ENCODE results near the gene B3GNT5. TPM values are rescaled to one million over a fixed set of nuclear protein-coding genes. Genes with fewer than 3 reads are reported as not detected.
"Not testable (repeated sequence)": the region's sequence is repeated elsewhere in the genome, so short reads cannot be mapped to it uniquely, and the experiment has no call there.

B3GNT5 gene
- total and polyA plus RNA-seq, 4 donors, result 11.0 to 25.7 (median 20.6) TPM

DNA sequence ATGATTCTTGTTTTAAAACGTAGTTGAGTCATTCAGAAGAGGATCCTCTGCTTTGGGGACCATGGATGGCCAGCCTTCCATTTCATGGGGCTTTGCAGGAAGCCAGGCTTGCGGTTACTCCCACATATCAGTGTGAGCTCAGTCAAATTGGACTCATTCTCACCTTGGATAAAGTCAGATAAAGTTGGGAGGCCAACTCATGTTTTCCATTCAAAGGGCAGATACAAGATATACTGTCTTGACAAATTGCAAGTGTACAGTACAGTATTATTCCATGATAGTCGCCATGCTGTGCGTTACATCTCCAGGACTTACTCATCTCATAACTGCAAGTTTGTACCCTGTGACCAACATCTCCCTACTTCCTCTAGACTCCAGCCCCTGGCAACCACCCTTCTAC lies 25.5 kb upstream of the B3GNT5 start:
- no peaks in the 10 kb centered on the region for H3K9me3 ChIP-seq (ENCODE audit: control insufficient read depth, insufficient read depth, low read length)
- H3K36me3 ChIP-seq (ENCODE audit: control insufficient read depth, insufficient read depth, low read length), result no peaks in the 10 kb centered on the region
- no peaks in the 10 kb centered on the region for H3K27me3 ChIP-seq (ENCODE audit: control insufficient read depth, insufficient read depth, low read length)
- DNase-seq (ENCODE audit: low read depth in 4 of 6, low spot score in 6 of 6), result no peak
- H3K4me3 ChIP-seq (ENCODE audit: low read depth, low read length), result no peak overlapping the region
- no peaks in the 10 kb centered on the region for H3K4me1 ChIP-seq (ENCODE audit: control insufficient read depth, insufficient read depth, low read length)
- WGBS (ENCODE audit: insufficient coverage), result 83% methylated on average over 3 of the region's 4 CpGs
- no peak overlapping the region for H3K27ac ChIP-seq (ENCODE audit: low read depth, low read length)

GRCh38 chr3:183229178-183229577 lies 23.9 kb upstream of the B3GNT5 start:
- Histone ChIP-seq H3K9me3 (ENCODE audit: control insufficient read depth, insufficient read depth, low read length) (no peaks in the 10 kb centered on the region), H3K27ac (ENCODE audit: low read depth, low read length) (no peak overlapping the region), H3K36me3 (ENCODE audit: control insufficient read depth, insufficient read depth, low read length) (no peaks in the 10 kb centered on the region), H3K4me3 (ENCODE audit: low read depth, low read length) (no peak overlapping the region), H3K27me3 (ENCODE audit: control insufficient read depth, insufficient read depth, low read length) (no peaks in the 10 kb centered on the region), H3K4me1 (ENCODE audit: control insufficient read depth, insufficient read depth, low read length) (no peaks in the 10 kb centered on the region)
- WGBS (ENCODE audit: insufficient coverage), result no CpG with 5 or more reads among the region's 1 CpG
- DNase-seq (ENCODE audit: low read depth in 4 of 6, low spot score in 6 of 6), result no peak

DNA sequence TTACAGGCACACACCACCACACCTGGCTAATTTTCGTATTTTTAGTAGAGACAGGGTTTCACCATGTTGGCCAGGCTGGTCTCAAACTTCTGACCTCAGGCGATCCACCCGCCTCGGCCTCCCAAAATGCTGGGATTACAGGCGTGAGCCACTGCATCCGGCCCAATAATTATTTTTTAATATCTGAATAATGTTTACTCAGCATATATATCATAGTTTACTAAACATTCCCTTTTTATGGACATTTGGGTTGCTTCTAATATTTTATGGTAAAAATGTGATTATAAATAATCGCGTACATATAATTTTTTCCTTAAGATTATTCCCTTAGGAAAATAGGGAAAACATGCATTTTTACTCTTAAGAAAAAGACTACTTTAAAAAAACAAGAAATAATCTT lies 22.8 kb upstream of the B3GNT5 start:
- H3K9me3 ChIP-seq (ENCODE audit: control insufficient read depth, insufficient read depth, low read length); H3K27me3 ChIP-seq (ENCODE audit: control insufficient read depth, insufficient read depth, low read length); H3K36me3 ChIP-seq (ENCODE audit: control insufficient read depth, insufficient read depth, low read length); H3K4me1 ChIP-seq (ENCODE audit: control insufficient read depth, insufficient read depth, low read length); H3K27ac ChIP-seq (ENCODE audit: low read depth, low read length); DNase-seq (ENCODE audit: low read depth in 4 of 6, low spot score in 6 of 6); H3K4me3 ChIP-seq (ENCODE audit: low read depth, low read length): not testable (repeated sequence)
- WGBS (ENCODE audit: insufficient coverage), result 100% methylated on average over 1 of the region's 8 CpGs

- Histone ChIP-seq H3K36me3 (ENCODE audit: control insufficient read depth, insufficient read depth, low read length) (no peaks in the 10 kb centered on the region), H3K4me3 (ENCODE audit: low read depth, low read length) (no peak overlapping the region), H3K9me3 (ENCODE audit: control insufficient read depth, insufficient read depth, low read length) (no peaks in the 10 kb centered on the region), H3K27me3 (ENCODE audit: control insufficient read depth, insufficient read depth, low read length) (no peaks in the 10 kb centered on the region), H3K27ac (ENCODE audit: low read depth, low read length) (no peak overlapping the region), H3K4me1 (ENCODE audit: control insufficient read depth, insufficient read depth, low read length) (no peaks in the 10 kb centered on the region)
- WGBS (ENCODE audit: insufficient coverage), result no CpG with 5 or more reads among the region's 3 CpGs
- no peak for DNase-seq (ENCODE audit: low read depth in 4 of 6, low spot score in 6 of 6)
Observed at GRCh38 chr3:183230826-183231225, 22.2 kb upstream of the B3GNT5 start.

DNA sequence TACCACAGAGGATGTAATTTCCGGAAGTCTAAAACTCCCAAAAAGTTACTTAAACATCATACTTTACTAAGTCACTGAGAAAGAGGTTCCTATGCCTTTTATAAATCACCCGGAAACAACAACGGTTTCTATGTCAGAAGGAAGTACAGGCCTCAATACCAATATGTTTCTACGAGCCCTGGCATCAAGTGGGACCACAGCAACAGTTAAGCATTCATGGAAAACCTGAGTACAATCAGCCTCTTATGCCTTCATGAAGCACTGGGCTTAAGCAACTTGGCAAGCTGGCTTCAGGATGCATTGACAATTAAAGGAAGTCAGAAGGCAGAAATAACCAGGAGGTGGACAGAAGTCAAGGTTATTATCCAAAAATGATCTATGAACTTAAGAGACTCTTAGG lies 19.1 kb upstream of the B3GNT5 start:
- H3K36me3 ChIP-seq (ENCODE audit: control insufficient read depth, insufficient read depth, low read length), result no peaks in the 10 kb centered on the region
- peak in 5 of 6 donors; percentile 29 to 81 (median 61) for DNase-seq (ENCODE audit: low read depth in 4 of 6, low spot score in 6 of 6)
- H3K4me1 ChIP-seq (ENCODE audit: control insufficient read depth, insufficient read depth, low read length), result no peaks in the 10 kb centered on the region
- peak overlapping the region; percentile 52 for H3K27ac ChIP-seq (ENCODE audit: low read depth, low read length)
- no peaks in the 10 kb centered on the region for H3K9me3 ChIP-seq (ENCODE audit: control insufficient read depth, insufficient read depth, low read length)
- no peak overlapping the region for H3K4me3 ChIP-seq (ENCODE audit: low read depth, low read length)
- WGBS (ENCODE audit: insufficient coverage), result 50% methylated on average over 2 of the region's 4 CpGs
- no peaks in the 10 kb centered on the region for H3K27me3 ChIP-seq (ENCODE audit: control insufficient read depth, insufficient read depth, low read length)

- no peaks in the 10 kb centered on the region for H3K27me3 ChIP-seq (ENCODE audit: control insufficient read depth, insufficient read depth, low read length)
- no peak overlapping the region for H3K27ac ChIP-seq (ENCODE audit: low read depth, low read length)
- no peaks in the 10 kb centered on the region for H3K4me1 ChIP-seq (ENCODE audit: control insufficient read depth, insufficient read depth, low read length)
- peaks cover 8% of the 10 kb centered on the region for H3K9me3 ChIP-seq (ENCODE audit: control insufficient read depth, insufficient read depth, low read length)
- no peaks in the 10 kb centered on the region for H3K36me3 ChIP-seq (ENCODE audit: control insufficient read depth, insufficient read depth, low read length)
- no peak overlapping the region for H3K4me3 ChIP-seq (ENCODE audit: low read depth, low read length)
- 95% methylated on average over 4 of the region's 5 CpGs for WGBS (ENCODE audit: insufficient coverage)
- DNase-seq (ENCODE audit: low read depth in 4 of 6, low spot score in 6 of 6), result no peak
Observed at GRCh38 chr3:183239046-183239445, 14.0 kb upstream of the B3GNT5 start.

GRCh38 chr3:183242431-183242830 lies 10.6 kb upstream of the B3GNT5 start:
- H3K4me3 ChIP-seq (ENCODE audit: low read depth, low read length), result no peak overlapping the region
- 75% methylated on average over 1 of the region's 1 CpG for WGBS (ENCODE audit: insufficient coverage)
- H3K27ac ChIP-seq (ENCODE audit: low read depth, low read length), result no peak overlapping the region
- H3K36me3 ChIP-seq (ENCODE audit: control insufficient read depth, insufficient read depth, low read length), result no peaks in the 10 kb centered on the region
- H3K9me3 ChIP-seq (ENCODE audit: control insufficient read depth, insufficient read depth, low read length), result peaks cover 8% of the 10 kb centered on the region
- DNase-seq (ENCODE audit: low read depth in 4 of 6, low spot score in 6 of 6), result no peak
- H3K4me1 ChIP-seq (ENCODE audit: control insufficient read depth, insufficient read depth, low read length), result no peaks in the 10 kb centered on the region
- H3K27me3 ChIP-seq (ENCODE audit: control insufficient read depth, insufficient read depth, low read length), result no peaks in the 10 kb centered on the region

DNA sequence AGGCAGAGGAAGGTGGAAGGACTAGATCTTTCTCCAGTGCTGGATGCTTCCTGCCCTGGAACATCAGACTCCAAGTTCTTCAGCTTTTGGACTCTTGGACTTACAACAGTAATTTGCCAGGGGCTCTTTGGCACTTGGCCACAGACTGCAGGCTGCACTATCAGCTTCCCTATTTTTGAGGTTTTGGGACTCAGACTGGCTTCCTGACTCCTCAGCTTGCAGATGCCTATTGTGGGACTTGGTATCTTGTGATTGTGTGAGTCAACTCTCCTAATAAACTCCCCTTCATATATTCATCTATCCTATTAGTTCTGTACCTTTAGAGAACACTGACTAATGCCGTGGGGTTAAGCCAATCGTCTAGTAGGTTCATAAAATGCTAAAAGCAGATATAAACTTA lies 8.8 kb upstream of the B3GNT5 start:
- Histone ChIP-seq H3K27ac (ENCODE audit: low read depth, low read length) (no peak overlapping the region), H3K27me3 (ENCODE audit: control insufficient read depth, insufficient read depth, low read length) (no peaks in the 10 kb centered on the region), H3K4me1 (ENCODE audit: control insufficient read depth, insufficient read depth, low read length) (peaks cover 2% of the 10 kb centered on the region), H3K36me3 (ENCODE audit: control insufficient read depth, insufficient read depth, low read length) (no peaks in the 10 kb centered on the region), H3K9me3 (ENCODE audit: control insufficient read depth, insufficient read depth, low read length) (peaks cover 8% of the 10 kb centered on the region), H3K4me3 (ENCODE audit: low read depth, low read length) (no peak overlapping the region)
- no CpG with 5 or more reads among the region's 2 CpGs for WGBS (ENCODE audit: insufficient coverage)
- no peak for DNase-seq (ENCODE audit: low read depth in 4 of 6, low spot score in 6 of 6)

DNA sequence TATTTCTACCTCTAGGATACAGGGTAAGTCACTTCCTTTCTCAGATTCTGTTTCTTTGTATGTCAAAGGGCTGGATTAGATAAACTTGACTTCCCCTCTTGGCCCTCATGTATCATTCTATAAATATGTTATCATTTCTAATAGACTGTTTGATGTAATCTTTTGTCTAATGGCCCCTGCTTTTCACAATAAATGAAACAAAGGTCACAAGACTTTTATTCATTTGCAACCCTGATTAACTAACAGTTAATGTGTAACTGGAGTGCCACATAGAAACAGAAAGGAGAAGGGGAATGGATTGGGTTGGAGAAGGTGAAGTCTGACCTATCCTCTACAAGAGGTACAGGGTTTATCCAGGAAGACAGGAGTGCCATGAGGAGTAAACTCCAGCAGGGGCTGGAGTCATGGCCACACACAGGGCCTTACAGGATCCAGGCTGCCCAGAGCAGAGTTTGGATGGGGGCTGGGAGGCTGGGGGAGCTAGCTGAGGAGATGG lies 8.0 kb upstream of the B3GNT5 start:
- Histone ChIP-seq H3K27ac (ENCODE audit: low read depth, low read length) (no peak overlapping the region), H3K27me3 (ENCODE audit: control insufficient read depth, insufficient read depth, low read length) (no peaks in the 10 kb centered on the region), H3K4me1 (ENCODE audit: control insufficient read depth, insufficient read depth, low read length) (peaks cover 4% of the 10 kb centered on the region), H3K36me3 (ENCODE audit: control insufficient read depth, insufficient read depth, low read length) (no peaks in the 10 kb centered on the region), H3K4me3 (ENCODE audit: low read depth, low read length) (no peak overlapping the region), H3K9me3 (ENCODE audit: control insufficient read depth, insufficient read depth, low read length) (peaks cover 8% of the 10 kb centered on the region)
- no peak for DNase-seq (ENCODE audit: low read depth in 4 of 6, low spot score in 6 of 6)

DNA sequence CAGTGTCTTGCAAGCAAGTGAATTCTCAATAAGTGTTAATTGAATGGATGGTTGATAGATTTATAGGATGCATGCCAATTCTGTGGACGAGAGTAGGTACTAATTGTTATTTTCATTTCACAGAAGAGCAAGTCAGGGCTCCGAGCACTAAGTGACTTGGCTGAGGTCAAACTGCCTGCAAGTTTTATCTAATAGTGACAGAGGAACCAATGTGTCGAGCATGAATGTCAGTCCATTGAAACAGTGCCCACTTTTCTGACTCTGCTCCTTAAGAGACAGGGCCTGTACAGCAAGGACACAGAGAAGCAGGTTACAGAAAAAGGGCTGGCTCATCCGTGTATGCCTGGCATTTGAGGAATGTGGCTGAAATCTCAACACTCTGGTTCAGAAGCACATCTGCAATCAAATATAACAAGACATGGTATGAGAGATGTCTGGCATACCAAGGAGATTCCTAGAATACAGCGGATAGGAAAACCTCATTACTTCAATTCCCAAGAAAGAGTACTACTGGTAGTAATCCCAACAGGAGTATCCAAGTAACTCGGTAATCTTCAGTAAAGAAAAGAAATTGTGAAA lies 6.0 kb upstream of the B3GNT5 start:
- H3K4me3 ChIP-seq (ENCODE audit: low read depth, low read length), result no peak overlapping the region
- no peaks in the 10 kb centered on the region for H3K36me3 ChIP-seq (ENCODE audit: control insufficient read depth, insufficient read depth, low read length)
- peaks cover 8% of the 10 kb centered on the region for H3K9me3 ChIP-seq (ENCODE audit: control insufficient read depth, insufficient read depth, low read length)
- no peak overlapping the region for H3K27ac ChIP-seq (ENCODE audit: low read depth, low read length)
- H3K4me1 ChIP-seq (ENCODE audit: control insufficient read depth, insufficient read depth, low read length), result peaks cover 4% of the 10 kb centered on the region
- WGBS (ENCODE audit: insufficient coverage), result 39% methylated on average over 3 of the region's 6 CpGs
- no peak for DNase-seq (ENCODE audit: low read depth in 4 of 6, low spot score in 6 of 6)
- no peaks in the 10 kb centered on the region for H3K27me3 ChIP-seq (ENCODE audit: control insufficient read depth, insufficient read depth, low read length)
